HG03575 (cell line): ENCODE results near the gene USP16.
"Not testable (repeated sequence)": the region's sequence is repeated elsewhere in the genome, so short reads cannot be mapped to it uniquely, and the experiment has no call there.

ENCODE experiments used
- ATAC-seq: cut with Tn5 transposase; IDR thresholded peaks from one replicate; pipeline ENCODE4 v1.9.1; 2021; ENCODE audit not compliant: unreplicated experiment, insufficient number of reproducible peaks, low FRiP score; ENCODE audit errors: extremely low read depth

Gene USP16

GRCh38 chr21:29024474-29025327 is at the start of gene USP16:
Gene USP16, plus strand, starts transcription at chr21:29024668. Its CDS starts 3,246 bp downstream, at chr21:29027914.
- ATAC-seq: peak; percentile 79

DNA sequence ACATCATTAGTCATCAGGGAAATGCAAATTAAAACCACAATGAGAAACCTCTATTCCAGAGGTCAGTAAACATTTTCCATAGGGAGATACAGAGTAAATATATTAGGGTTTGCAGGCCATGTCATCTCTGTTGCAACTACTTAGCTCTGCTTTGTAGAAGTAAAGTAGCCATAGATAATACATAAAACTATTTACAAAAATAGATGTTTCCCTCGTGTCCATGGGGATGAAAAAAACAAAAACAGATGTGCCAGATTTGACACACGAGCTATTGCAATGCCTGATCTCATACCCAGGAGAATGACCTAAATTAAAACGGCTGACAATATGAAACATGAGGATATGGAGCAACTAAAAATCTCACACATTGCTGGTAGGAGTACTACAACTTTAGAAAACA is 49.1 kb upstream of the USP16 start:
- no peak for ATAC-seq

- ATAC-seq: no peak
These were observed 45.4 kb upstream of the USP16 start for GRCh38 chr21:28979092-28979491.

DNA sequence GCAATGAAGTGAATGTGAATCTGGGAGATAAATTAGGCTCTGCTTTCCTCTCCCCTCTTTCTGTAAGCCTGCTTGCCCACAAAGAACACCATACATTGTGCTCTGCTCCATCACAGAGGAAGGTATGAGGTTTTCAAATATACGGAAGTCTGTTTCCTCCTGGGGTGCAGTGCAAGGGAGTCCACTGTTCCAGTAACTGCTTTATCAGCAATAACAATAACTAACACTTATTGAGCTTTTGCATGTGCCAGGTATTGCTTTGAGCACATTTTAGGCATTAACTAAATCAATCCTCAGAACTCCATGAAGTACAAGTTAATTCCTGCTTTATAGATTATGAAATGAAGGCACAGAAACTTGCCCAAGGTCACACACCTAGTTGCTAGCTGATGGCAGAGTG is 41.8 kb upstream of the USP16 start:
- ATAC-seq: no peak

GRCh38 chr21:28986677-28987076 is 37.8 kb upstream of the USP16 start:
- no peak for ATAC-seq

GRCh38 chr21:28988146-28988545 is 36.3 kb upstream of the USP16 start:
- not testable (repeated sequence) for ATAC-seq

DNA sequence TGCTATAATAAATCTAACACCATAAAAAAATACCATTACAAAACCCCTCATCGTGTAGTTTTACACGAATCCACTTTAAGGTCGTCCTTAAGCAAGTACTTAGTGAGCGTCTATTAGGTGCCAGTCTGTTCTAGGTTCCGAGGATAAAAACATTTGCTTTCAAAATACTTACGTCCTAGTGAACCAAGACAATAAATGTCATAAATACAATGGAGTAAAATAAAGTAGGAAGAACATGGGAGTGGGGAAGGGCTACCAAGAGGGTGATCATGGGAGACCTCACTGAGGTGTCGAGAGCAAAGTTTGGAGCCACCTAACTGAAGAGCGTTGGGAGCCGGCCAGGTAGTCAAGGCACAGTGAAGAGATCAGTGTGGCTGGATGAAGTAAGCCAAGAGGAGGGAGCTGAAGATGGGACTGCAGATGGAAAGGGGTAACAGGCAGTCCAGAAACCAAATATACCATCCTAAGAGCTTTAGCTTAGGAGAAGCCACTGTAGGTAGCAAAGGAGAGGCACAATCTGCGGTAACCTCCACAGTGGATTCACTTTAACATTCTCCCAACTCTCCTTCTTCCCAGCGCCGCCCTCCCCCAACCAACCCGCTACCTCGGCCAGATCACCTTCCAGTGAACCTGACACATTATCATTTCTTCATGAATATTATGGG is 32.5 kb upstream of the USP16 start:
- ATAC-seq: no peak

DNA sequence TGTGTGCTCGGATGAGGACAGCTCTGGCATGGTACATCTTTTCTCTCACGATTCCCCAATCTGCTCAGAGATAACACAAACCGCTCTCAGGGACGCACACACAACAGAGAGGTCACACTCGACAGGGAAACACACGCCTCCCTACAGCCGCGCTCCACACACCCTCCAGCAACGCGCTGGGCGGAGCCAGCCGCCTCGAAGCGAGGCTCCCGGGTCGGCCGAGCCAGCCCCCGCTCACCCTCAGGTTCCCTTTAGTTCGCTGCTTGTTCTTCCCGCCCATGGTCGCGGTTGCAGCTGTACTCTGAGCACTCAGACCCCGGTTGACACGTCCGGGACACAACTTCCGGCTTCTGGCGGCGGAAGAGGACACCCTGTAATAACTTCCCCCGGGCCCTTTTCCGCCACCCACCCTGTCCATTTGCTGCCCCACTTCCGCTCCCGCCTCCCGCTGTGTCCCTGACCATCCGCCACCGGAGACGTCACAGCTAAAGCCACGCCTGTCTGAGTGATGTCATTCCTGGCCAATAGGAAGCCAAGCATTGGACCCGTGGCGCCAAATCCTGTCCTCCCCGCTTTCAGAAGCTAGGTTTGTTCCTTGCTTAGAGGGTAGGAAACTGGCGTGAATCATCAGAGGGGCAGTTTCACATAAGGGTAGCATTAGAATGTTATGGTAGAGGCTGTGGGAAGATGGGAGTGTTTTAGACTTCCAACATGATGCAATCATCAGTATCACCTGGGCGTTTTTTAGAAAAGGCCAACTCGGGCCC is 31.8 kb upstream of the USP16 start, which contains the start of gene LTN1:
LTN1 (minus strand) TSS at position 352 of the 767 bp plus-strand sequence; CDS start at position 280, 72 bp downstream.
- peak; percentile 92 for ATAC-seq

- no peak for ATAC-seq
These were observed 31.2 kb upstream of the USP16 start for GRCh38 chr21:28993293-28993629.

GRCh38 chr21:29002442-29003144 is 21.9 kb upstream of the USP16 start:
- ATAC-seq: peak; percentile 75

DNA sequence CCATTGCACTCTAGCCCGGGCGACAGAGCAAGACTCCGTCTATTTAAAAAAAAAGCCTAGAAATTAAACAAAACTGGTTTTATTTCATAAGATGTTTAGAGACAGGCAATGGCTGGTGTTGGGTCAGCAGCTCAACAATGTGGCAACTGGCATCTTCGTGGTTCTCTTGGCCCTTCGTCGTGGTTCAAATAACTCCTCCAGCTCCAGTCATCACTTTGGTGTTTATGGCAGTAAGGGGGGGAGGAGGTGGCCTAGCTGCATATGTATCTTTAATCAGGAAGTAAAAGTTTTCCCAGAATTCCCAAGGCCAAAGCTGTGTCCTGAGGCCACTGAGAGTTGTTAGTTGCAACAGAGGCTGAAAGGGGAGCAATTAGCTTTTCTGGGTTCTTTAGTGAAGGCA is 18.8 kb upstream of the USP16 start:
- no peak for ATAC-seq

- no peak for ATAC-seq
These were observed 17.3 kb upstream of the USP16 start for GRCh38 chr21:29007135-29007534.

DNA sequence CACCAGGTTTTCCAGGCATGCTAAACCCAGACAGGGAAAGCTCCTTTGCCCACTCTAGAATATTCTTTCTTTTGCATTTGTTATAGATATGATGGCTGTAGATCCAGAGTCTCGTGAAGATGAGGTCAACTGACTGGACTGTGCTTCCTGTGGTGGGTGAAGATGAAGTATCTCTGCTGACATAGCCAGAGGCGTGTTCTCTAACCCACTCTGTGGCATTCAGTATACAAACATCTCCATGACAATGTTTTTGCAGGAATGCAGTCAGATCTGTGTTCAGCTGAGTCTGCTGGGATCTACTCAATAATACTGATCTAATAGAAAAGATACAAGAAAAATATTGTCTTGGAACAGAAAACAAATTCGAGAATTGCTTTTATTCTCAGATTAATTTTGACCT is 16.7 kb upstream of the USP16 start:
- ATAC-seq: no peak

DNA sequence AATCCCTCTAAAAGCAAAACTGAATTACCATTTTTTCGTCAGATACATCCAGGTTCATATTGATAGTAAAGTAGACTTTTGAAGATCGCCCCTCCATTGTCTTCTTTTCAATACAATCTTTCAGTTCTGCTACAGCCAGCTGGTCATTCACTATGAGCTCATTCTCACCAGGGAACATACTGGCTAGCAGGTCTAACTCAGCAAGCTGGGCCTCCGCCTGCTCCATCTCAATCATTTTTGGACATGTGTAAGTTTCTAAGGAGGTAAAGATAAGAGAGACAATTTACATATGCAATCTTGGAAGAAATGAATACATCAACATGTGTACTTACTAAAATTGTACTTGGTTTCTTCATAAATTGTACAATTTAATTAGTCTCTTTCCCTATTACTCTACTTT is 16.1 kb upstream of the USP16 start:
- ATAC-seq: no peak

- not testable (repeated sequence) for ATAC-seq
These were observed 13.2 kb upstream of the USP16 start for GRCh38 chr21:29011236-29011635.

DNA sequence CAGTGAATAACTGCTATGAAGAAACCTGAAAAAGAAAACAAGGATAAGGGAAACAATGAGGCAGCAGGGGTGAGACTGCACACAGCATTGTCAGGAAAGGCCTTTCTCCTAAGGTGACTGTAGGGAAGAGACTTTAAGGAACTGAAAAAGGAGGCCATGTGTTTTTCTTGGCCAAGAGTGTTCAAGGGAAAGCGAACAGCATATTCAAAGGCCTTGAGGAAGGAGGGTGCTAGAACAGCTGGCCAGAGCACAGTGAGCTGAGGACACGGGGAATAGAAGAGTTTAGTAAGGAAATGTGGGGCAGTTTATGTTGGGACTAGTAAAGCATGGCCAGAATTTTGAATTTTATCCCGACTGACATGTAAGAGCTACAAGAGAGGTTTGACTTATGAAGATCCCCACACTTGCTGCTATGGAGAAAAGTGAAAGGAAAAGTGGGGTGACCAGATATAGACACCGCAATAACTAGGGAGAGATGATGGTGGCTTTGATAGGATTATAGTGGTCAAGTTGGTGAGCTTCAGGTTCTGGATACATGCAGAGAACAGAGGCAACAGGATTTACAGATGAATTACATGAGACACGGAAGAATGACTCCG is 6.7 kb upstream of the USP16 start:
- no peak for ATAC-seq

DNA sequence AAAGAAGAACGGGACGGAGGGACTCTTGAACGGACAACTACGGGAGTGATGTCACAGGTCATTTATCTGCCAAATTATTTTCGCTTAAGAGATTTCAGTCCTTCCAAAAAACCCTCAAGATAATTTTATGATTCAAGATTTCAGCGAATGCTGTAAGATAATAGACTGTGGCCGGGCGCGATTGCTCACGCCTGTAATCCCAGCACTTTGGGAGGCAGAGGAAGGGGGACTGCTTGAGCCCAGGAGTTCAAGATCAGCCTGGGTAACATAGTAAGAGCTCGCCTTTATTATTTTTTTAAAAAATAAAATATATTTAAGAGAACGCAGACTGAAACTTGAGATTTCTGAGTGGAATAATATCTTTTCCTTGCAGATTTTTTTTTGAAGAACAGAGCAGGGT is 5.9 kb upstream of the USP16 start:
- ATAC-seq: no peak

GRCh38 chr21:29022166-29022565 is 2.3 kb upstream of the USP16 start:
- no peak for ATAC-seq

DNA sequence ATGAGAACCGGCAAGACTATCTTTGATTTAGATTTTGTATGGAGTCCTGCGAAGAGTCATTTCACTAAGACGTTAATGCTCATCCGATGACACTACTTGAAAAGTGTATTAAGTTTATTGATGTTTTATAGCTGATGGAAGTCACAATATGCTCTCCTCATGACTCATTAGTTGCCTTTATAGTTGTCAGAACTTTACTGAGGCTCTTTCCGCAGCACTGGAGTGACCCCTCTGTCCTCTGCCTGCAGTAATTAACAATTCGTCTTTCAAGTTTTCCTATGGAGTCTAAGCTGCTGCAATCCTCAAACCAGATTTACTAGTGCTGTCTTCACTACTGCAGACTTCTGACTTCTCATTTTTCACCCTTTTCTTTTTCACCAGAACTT is 853 bp downstream of the USP16 start:
- no peak for ATAC-seq
